H1 (cell line): ENCODE measurements around the gene TUBB2B. TPM values are rescaled to one million over a fixed set of nuclear protein-coding genes. Genes with fewer than 3 reads are reported as not detected.

Experiments used
- CTCF ChIA-PET: fragments of 300-600 bp; sonication (Branson Sonifier 250); formaldehyde crosslinking; loops from one replicate; lab custom pipeline; 2021; ENCODE audit not compliant: partially characterized antibody; lab: Charles Lee
- POLR2A ChIA-PET: fragments of 300-600 bp; sonication (Branson Sonifier 250); formaldehyde crosslinking; loops from one replicate; lab custom pipeline; 2021; ENCODE audit warnings: inconsistent platforms; ENCODE audit not compliant: partially characterized antibody; lab: Charles Lee
- DNase-seq, 2 experiments: peaks; one replicate each; pipeline versions ENCODE4 v3.0.0 to v3.0.0-alpha.2; 2010 to 2022; ENCODE audit warnings: low spot score in 2 of 2, low read depth in 1 of 2, mixed read lengths in 1 of 2
- FAIRE-seq: peaks from 2 replicates; lab custom pipeline; 2011; peaks lifted over from hg19 to GRCh38; lab: Jason Lieb, UNC
- H2AFZ ChIP-seq: 2 replicates; pipeline ENCODE4 v1.8.1; 2012; ENCODE audit warnings: low read length, inconsistent platforms
- H2AK5ac ChIP-seq: 2 replicates; pipeline ENCODE4 v1.6.1; 2013; ENCODE audit warnings: low read depth, low read length
- H2BK120ac ChIP-seq: replicated peaks from 2 replicates; pipeline ENCODE3; 2013; ENCODE audit warnings: low read depth, low read length, inconsistent platforms
- H2BK12ac ChIP-seq: 2 replicates; pipeline ENCODE4 v1.6.1; 2013; ENCODE audit warnings: low read depth, low read length
- H2BK15ac ChIP-seq: 2 replicates; pipeline ENCODE4 v1.6.1; 2013; ENCODE audit warnings: low read length
- H2BK20ac ChIP-seq: 2 replicates; pipeline ENCODE4 v1.6.1; 2013; ENCODE audit warnings: low read length
- H2BK5ac ChIP-seq: 2 replicates; pipeline ENCODE4 v1.6.1; 2013; ENCODE audit warnings: low read depth, low read length
- H3K14ac ChIP-seq: 2 replicates; pipeline ENCODE4 v1.6.1; 2013; ENCODE audit warnings: inconsistent platforms; ENCODE audit not compliant: insufficient read length
- H3K18ac ChIP-seq: 2 replicates; pipeline ENCODE4 v1.6.1; 2013; ENCODE audit warnings: low read length; ENCODE audit errors: extremely low read depth
- H3K23ac ChIP-seq: 2 replicates; pipeline ENCODE4 v1.6.1; 2013; ENCODE audit warnings: inconsistent platforms; ENCODE audit not compliant: insufficient read length
- H3K23me2 ChIP-seq: 2 replicates; pipeline ENCODE4 v1.6.1; 2013; ENCODE audit warnings: low read depth, low read length
- H3K27ac ChIP-seq: 2 replicates; pipeline ENCODE4 v1.6.1; 2011; ENCODE audit warnings: low read depth, low read length, inconsistent platforms
- H3K27me3 ChIP-seq, 4 experiments: replicated peaks in 1 of 4; 1 replicate in 1 of 4; 2 replicates in 3 of 4; pipeline versions ENCODE4 v1.6.1 to v1.8.1; 2011 to 2013; ENCODE audit warnings: low read length in 3 of 4, mild to moderate bottlenecking in 3 of 4, inconsistent platforms in 2 of 4, mixed read lengths in 2 of 4, moderate library complexity in 1 of 4; ENCODE audit not compliant: control insufficient read depth in 3 of 4, insufficient read depth in 3 of 4; ENCODE audit errors: extremely low read depth in 1 of 4
- H3K36me3 ChIP-seq, 4 experiments: 2 replicates each; pipeline versions ENCODE4 v1.6.1 to v1.8.1; 2011 to 2013; ENCODE audit warnings: mild to moderate bottlenecking in 4 of 4, low read length in 3 of 4, moderate library complexity in 2 of 4, control low read depth in 1 of 4, inconsistent platforms in 1 of 4; ENCODE audit not compliant: insufficient read depth in 4 of 4, control insufficient read depth in 2 of 4
- H3K4ac ChIP-seq: replicated peaks from 2 replicates; pipeline ENCODE3; 2013; ENCODE audit warnings: low read length, low read depth, mixed read lengths, inconsistent platforms; ENCODE audit not compliant: insufficient read length
- H3K4me1 ChIP-seq, 4 experiments: replicated peaks in 1 of 4; 1 replicate in 1 of 4; 2 replicates in 3 of 4; pipeline versions ENCODE4 v1.6.1 to v1.8.1; 2011 to 2013; ENCODE audit warnings: low read length in 3 of 4, inconsistent platforms in 2 of 4, mixed read lengths in 1 of 4; ENCODE audit not compliant: insufficient read depth in 4 of 4, control insufficient read depth in 3 of 4
- H3K4me2 ChIP-seq, 2 experiments: 2 replicates each; pipeline versions ENCODE4 v1.6.1 to v1.8.1; 2011 to 2013; ENCODE audit warnings: low read depth in 2 of 2, low read length in 2 of 2, control low read depth in 1 of 2, inconsistent platforms in 1 of 2, mild to moderate bottlenecking in 1 of 2; ENCODE audit not compliant: insufficient read depth in 1 of 2
- H3K4me3 ChIP-seq, 4 experiments: fragments of 200-600, 300-600 bp in 1 of 4; sonication (generic), shearing (Covaris generic), sonication (Bioruptor Twin) in 1 of 4; 2 replicates each; pipeline versions ENCODE4 v1.5.1 to v1.8.1; 2011 to 2016; ENCODE audit warnings: low read length in 4 of 4, low read depth in 3 of 4, control low read depth in 2 of 4, inconsistent platforms in 2 of 4, mild to moderate bottlenecking in 2 of 4, mixed read lengths in 1 of 4, moderate library complexity in 1 of 4; ENCODE audit not compliant: insufficient read depth in 2 of 4; ENCODE audit errors: extremely low read depth in 1 of 4
- H3K56ac ChIP-seq: replicated peaks from 2 replicates; pipeline ENCODE3; 2013; ENCODE audit warnings: low read depth, mild to moderate bottlenecking, mixed read lengths, low read length, inconsistent platforms; ENCODE audit not compliant: insufficient read length
- H3K79me1 ChIP-seq: 2 replicates; pipeline ENCODE4 v1.6.1; 2013; ENCODE audit warnings: low read depth, low read length, control low read depth
- H3K79me2 ChIP-seq, 2 experiments: 2 replicates each; pipeline versions ENCODE4 v1.6.1 to v1.8.1; 2012 to 2013; ENCODE audit warnings: low read length in 2 of 2, mild to moderate bottlenecking in 2 of 2, inconsistent platforms in 1 of 2; ENCODE audit not compliant: insufficient read depth in 2 of 2, control insufficient read depth in 1 of 2
- H3K9ac ChIP-seq, 4 experiments: replicated peaks in 1 of 4; 1 replicate in 1 of 4; 2 replicates in 3 of 4; pipeline versions ENCODE4 v1.6.1 to v1.8.1; 2011 to 2013; ENCODE audit warnings: low read depth in 3 of 4, low read length in 3 of 4, control low read depth in 2 of 4, mild to moderate bottlenecking in 2 of 4, moderate library complexity in 2 of 4, inconsistent platforms in 1 of 4; ENCODE audit errors: extremely low read depth in 1 of 4
- H3K9me3 ChIP-seq, 2 experiments: 2 replicates each; pipeline versions ENCODE4 v1.6.1 to v1.8.1; 2012 to 2013; ENCODE audit warnings: mild to moderate bottlenecking in 2 of 2, moderate library complexity in 2 of 2, control low read depth in 1 of 2, inconsistent platforms in 1 of 2, low read depth in 1 of 2, low read length in 1 of 2, mixed read lengths in 1 of 2; ENCODE audit not compliant: insufficient read depth in 2 of 2
- H4K20me1 ChIP-seq, 2 experiments: replicated peaks in 1 of 2; 2 replicates each; pipeline versions ENCODE3 to v1.8.1; 2011 to 2013; ENCODE audit warnings: inconsistent platforms in 2 of 2, low read length in 2 of 2, mild to moderate bottlenecking in 1 of 2; ENCODE audit not compliant: insufficient read depth in 2 of 2, control insufficient read depth in 1 of 2
- H4K5ac ChIP-seq: 2 replicates; pipeline ENCODE4 v1.6.1; 2013; ENCODE audit warnings: low read length, low read depth, mixed read lengths, inconsistent platforms; ENCODE audit not compliant: insufficient read length
- H4K8ac ChIP-seq: 2 replicates; pipeline ENCODE4 v1.8.0; 2013; ENCODE audit warnings: mild to moderate bottlenecking, moderate library complexity, low read length, inconsistent platforms; ENCODE audit not compliant: insufficient read depth; ENCODE audit errors: extremely low read depth
- H4K91ac ChIP-seq: replicated peaks from 2 replicates; pipeline ENCODE3; 2013; ENCODE audit warnings: low read length, mixed read lengths, inconsistent platforms; ENCODE audit not compliant: insufficient read length
- CHD2 ChIP-seq: IDR thresholded peaks from 2 replicates; pipeline ENCODE4 v1.6.1; 2012; ENCODE audit warnings: low read length, improper control_type of control experiment
- NANOG ChIP-seq: IDR thresholded peaks from 2 replicates; pipeline ENCODE4 v1.6.1; 2011; ENCODE audit warnings: low read length, low read depth, mild to moderate bottlenecking, inconsistent platforms; ENCODE audit not compliant: insufficient read depth, poor library complexity, severe bottlenecking
- RAD21 ChIP-seq, 2 experiments: IDR thresholded peaks in 1 of 2; conservative IDR thresholded peaks in 1 of 2; 2 replicates each; pipeline ENCODE4 v1.6.1; 2011; ENCODE audit warnings: low read depth in 2 of 2, low read length in 2 of 2, improper control_type of control experiment in 1 of 2, inconsistent platforms in 1 of 2, mild to moderate bottlenecking in 1 of 2, moderate library complexity in 1 of 2
- RNF2 ChIP-seq: fragments of 200-900, 300-1000 bp; sonication (generic); IDR thresholded peaks from 2 replicates; pipeline ENCODE4 v1.7.1; 2016; ENCODE audit warnings: borderline replicate concordance, low read depth, mild to moderate bottlenecking, antibody characterized with exemption, low read length; ENCODE audit not compliant: poor library complexity, severe bottlenecking; ENCODE audit errors: missing control alignments
- RXRA ChIP-seq: IDR thresholded peaks from 2 replicates; pipeline ENCODE4 v1.6.1; 2011; ENCODE audit warnings: low read depth, mild to moderate bottlenecking, low read length, moderate library complexity; ENCODE audit not compliant: insufficient read depth
- SIRT6 ChIP-seq: IDR thresholded peaks from one replicate; pipeline ENCODE4 v1.7.1; 2012; ENCODE audit warnings: low read length, inconsistent platforms
- WGBS, 2 experiments: shearing (Covaris generic) in 1 of 2; methylation state at CpG; one replicate each; pipeline versions ENCODE4 v1.1.6 to v1.1.7; 2013 to 2015; ENCODE audit warnings: low lambda C conversion rate in 2 of 2, mixed read lengths in 2 of 2, inconsistent platforms in 1 of 2, low coverage in 1 of 2, missing lambda C conversion rate in 1 of 2; ENCODE audit not compliant: insufficient replicate concordance in 2 of 2, insufficient coverage in 1 of 2, insufficient read length in 1 of 2; ENCODE audit errors: extremely low coverage in 1 of 2, missing lambda C conversion rate in 1 of 2; 5-methylcytosine and 5-hydroxymethylcytosine counted together
- polyA plus RNA-seq, 7 experiments: library from polyadenylated mRNA; depleted of rRNA in 3 of 7; stranded (reverse) in 5 of 7; unstranded in 2 of 7; fragments of >200 nt in 5 of 7; fragments of 200-250 nt in 2 of 7; gene quantifications; 1 replicate in 5 of 7; 2 replicates in 1 of 7; 4 replicates in 1 of 7; pipeline versions ENCODE4 v1.2.1 to v1.2.3, GENCODE V29; 2011 to 2013; ENCODE audit warnings: missing spikeins in 2 of 7, mixed read lengths in 2 of 7
- total RNA-seq: library from RNA; stranded (reverse); fragmentation: NEBNext Ultra II Directional; extraction: Animal tissue kit (Norgen Biotek cat#: 25700); gene quantifications from 2 replicates; pipeline ENCODE4 v1.2.1, GENCODE V29; 2021

TUBB2B gene
- total and polyA plus RNA-seq, 2 of the 8 experiments (the other 6 are each of a cell fraction or from before 2014, with no cell fraction given) = 612 to 722 TPM

DNA sequence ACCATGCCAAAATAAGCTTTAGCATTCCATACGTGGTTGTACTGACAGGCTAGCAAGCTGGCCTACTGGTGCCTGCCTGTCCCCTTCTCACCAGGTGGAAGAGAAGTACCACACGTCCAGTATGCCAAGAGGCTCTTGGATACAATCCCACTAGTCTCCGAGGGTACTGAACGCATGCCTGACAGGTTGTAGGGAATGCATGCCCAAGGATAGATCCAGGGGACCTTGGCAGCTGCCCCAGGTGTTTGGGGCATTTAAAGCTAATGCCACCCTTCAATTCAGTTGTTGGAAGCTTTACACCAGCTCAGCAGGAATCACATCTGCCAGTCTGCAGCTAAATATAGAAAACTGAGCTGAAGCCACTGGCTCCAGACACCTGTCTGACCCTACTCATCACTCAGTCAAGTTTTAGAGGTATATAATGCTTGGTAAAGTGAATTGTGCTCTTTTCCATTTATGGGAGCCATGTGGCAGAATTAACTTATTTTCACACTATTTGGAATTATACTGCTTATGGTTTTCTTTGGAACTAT, 4.9 kb downstream of the TUBB2B start:
- CTCF ChIA-PET = interaction anchor here (1.1 to 1.7 kb wide), 5 partner anchors 9 to 59 kb away, joined by 3 to 5 read pairs (median 4); no protein-coding TSS in a partner anchor
- H2AFZ ChIP-seq = no peak overlapping the region
- H3K27me3 ChIP-seq = no peaks in the 10 kb centered on the region
- no peak overlapping the region for H2BK5ac ChIP-seq
- WGBS, 2 experiments = 89% methylated on average over 4 of the region's 4 CpGs; no CpG with 5 or more reads in 1 of the 2 experiments
- no peak overlapping the region for H2BK15ac ChIP-seq
- no peak overlapping the region for H3K4ac ChIP-seq
- H4K20me1 ChIP-seq = peaks cover 15 to 21% of the 10 kb centered on the region in 2 experiments
- H4K8ac ChIP-seq = no peak overlapping the region
- no peaks in the 10 kb centered on the region for H3K9me3 ChIP-seq
- DNase-seq = no peak
- no peak overlapping the region for H3K27ac ChIP-seq
- no peak overlapping the region for H3K9ac ChIP-seq
- H2BK20ac ChIP-seq = no peak overlapping the region
- peaks cover 15 to 19% of the 10 kb centered on the region in 2 experiments for H3K79me2 ChIP-seq
- no peak overlapping the region for H3K4me2 ChIP-seq
- TF ChIP-seq RNF2 = no peak
- TF ChIP-seq RXRA = no peak
- no peak for TF ChIP-seq RAD21 (IDR thresholded peaks at IDR 0.05 in 1 of 2, conservative IDR thresholded peaks at IDR 0.05 in 1 of 2; ENCODE audit: low read depth in 2 of 2, low read length in 2 of 2)
- TF ChIP-seq SIRT6 = no peak
- no peak for TF ChIP-seq CHD2
- no peak for TF ChIP-seq NANOG
- TF ChIP-seq, all 59 proteins: peak for 0
- H3K4me3 ChIP-seq = no peak overlapping the region
- no peak for FAIRE-seq
- peaks cover 5% of the 10 kb centered on the region; the same call in 1 of the 2 replicates for H3K79me1 ChIP-seq
- no peak overlapping the region for H3K23ac ChIP-seq
- no peak overlapping the region for H2BK120ac ChIP-seq
- no peak overlapping the region for H2AK5ac ChIP-seq
- POLR2A ChIA-PET = interaction anchor here (0.7 to 1.8 kb wide), 11 partner anchors 8 to 68 kb away, joined by 3 to 8 read pairs (median 3); partner anchors contain the start of genes PSMG4 and TUBB2A
- H3K23me2 ChIP-seq = peaks cover 15% of the 10 kb centered on the region
- H2BK12ac ChIP-seq = no peak overlapping the region
- peaks cover 4 to 24% (median 10%) of the 10 kb centered on the region in 4 experiments for H3K36me3 ChIP-seq
- no peak overlapping the region for H3K14ac ChIP-seq
- H3K4me1 ChIP-seq = peaks cover 5 to 7% (median 5%) of the 10 kb centered on the region in 4 experiments; a peak in 6 of 7 replicates
- no peak overlapping the region for H3K18ac ChIP-seq
- no peak overlapping the region for H4K91ac ChIP-seq
- no peak overlapping the region for H3K56ac ChIP-seq
- no peak overlapping the region for H4K5ac ChIP-seq
